Body of pancreas (tissue), 4 donors: ENCODE results near the gene LRRC45.

ENCODE experiments used
- CTCF ChIP-seq, 7 experiments: fragments of 450-650 bp in 4 of 7; fragments of 200-600 bp in 3 of 7; sonication (generic) in 3 of 7; IDR thresholded peaks; one replicate each; pipeline ENCODE4 v1.5.1; 2016 to 2019; ENCODE audit warnings: antibody characterized with exemption in 7 of 7
- POLR2A ChIP-seq, 3 donors: fragments of 450-650 bp; IDR thresholded peaks; one replicate each; pipeline ENCODE4 v1.6.1; 2016; ENCODE audit warnings: antibody characterized with exemption in 3 of 3, mild to moderate bottlenecking in 2 of 3

- TF ChIP-seq CTCF (IDR thresholded peaks at IDR 0.05) (no peak), POLR2A (IDR thresholded peaks at IDR 0.05) (no peak)
Observed at GRCh38 chr17:82031303-82031884, 8.3 kb downstream of the LRRC45 start, which contains the start of gene RAC3.
